PFSK-1 (cell line): ENCODE data around the gene LRCH4.

Experiments
- POLR2AphosphoS5 ChIP-seq: IDR thresholded peaks from 2 replicates; pipeline ENCODE4 v1.6.1; 2012; ENCODE audit warnings: low read depth, mild to moderate bottlenecking, control low read depth, low read length, moderate library complexity
- SIN3A ChIP-seq: IDR thresholded peaks from 2 replicates; pipeline ENCODE4 v1.6.1; 2012; ENCODE audit warnings: mild to moderate bottlenecking, low read length, moderate library complexity, borderline replicate concordance; ENCODE audit not compliant: insufficient read depth
- TAF1 ChIP-seq: IDR thresholded peaks from 2 replicates; pipeline ENCODE4 v1.6.1; 2012; ENCODE audit warnings: low read length, control low read depth, borderline replicate concordance; ENCODE audit not compliant: insufficient read depth
- TF ChIP-seq, protein P1 (sequence below), 2 experiments: IDR thresholded peaks; 2 replicates each; pipeline versions ENCODE4 v1.6.1 to v1.8.0; 2011 to 2012; ENCODE audit warnings: low read depth in 2 of 2, low read length in 2 of 2, control low read depth in 1 of 2, inconsistent platforms in 1 of 2, mild to moderate bottlenecking in 1 of 2, moderate library complexity in 1 of 2; ENCODE audit not compliant: insufficient read depth in 1 of 2

DNA sequence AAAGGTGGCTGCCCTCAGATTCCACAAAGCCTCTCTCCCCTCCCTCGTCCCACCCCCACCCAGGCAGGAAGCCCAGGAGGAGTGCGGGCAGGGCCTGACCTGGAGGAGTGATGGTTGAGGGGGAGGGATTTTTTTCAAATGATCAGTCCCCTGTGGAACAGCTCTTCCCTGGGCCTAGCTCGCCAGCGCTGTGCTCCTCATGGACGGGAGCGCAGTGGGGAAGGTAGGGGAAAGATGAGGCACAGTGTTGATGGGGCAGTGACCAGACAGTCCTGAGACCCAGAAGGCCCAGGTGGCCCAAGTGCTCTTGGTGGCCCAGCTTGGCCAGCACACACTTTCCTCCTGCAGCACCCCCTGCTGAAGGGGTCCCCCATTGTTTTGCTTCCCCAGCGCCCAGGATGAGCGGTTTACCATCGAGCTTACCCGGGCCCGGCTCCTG lies 20.8 kb downstream of the LRCH4 start:
- TF ChIP-seq, protein P1, sequence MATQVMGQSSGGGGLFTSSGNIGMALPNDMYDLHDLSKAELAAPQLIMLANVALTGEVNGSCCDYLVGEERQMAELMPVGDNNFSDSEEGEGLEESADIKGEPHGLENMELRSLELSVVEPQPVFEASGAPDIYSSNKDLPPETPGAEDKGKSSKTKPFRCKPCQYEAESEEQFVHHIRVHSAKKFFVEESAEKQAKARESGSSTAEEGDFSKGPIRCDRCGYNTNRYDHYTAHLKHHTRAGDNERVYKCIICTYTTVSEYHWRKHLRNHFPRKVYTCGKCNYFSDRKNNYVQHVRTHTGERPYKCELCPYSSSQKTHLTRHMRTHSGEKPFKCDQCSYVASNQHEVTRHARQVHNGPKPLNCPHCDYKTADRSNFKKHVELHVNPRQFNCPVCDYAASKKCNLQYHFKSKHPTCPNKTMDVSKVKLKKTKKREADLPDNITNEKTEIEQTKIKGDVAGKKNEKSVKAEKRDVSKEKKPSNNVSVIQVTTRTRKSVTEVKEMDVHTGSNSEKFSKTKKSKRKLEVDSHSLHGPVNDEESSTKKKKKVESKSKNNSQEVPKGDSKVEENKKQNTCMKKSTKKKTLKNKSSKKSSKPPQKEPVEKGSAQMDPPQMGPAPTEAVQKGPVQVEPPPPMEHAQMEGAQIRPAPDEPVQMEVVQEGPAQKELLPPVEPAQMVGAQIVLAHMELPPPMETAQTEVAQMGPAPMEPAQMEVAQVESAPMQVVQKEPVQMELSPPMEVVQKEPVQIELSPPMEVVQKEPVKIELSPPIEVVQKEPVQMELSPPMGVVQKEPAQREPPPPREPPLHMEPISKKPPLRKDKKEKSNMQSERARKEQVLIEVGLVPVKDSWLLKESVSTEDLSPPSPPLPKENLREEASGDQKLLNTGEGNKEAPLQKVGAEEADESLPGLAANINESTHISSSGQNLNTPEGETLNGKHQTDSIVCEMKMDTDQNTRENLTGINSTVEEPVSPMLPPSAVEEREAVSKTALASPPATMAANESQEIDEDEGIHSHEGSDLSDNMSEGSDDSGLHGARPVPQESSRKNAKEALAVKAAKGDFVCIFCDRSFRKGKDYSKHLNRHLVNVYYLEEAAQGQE (IDR thresholded peaks at IDR 0.05; ENCODE audit: insufficient read depth in 1 of 2, low read depth in 2 of 2, low read length in 2 of 2): no peak
- TF ChIP-seq TAF1 (no peak), POLR2AphosphoS5 (no peak), SIN3A (no peak)
